ENCODE results near the gene CBR1. TPM values are rescaled to one million over a fixed set of nuclear protein-coding genes. Genes with fewer than 3 reads are reported as not detected.

Gene CBR1
- 74.5 TPM for total RNA-seq

- intact Hi-C loops (cut with DNase I), result no loop called here
- DNase-seq (ENCODE audit: low spot score) (peak; percentile 97), ATAC-seq (peak; percentile 99)
Observed at GRCh38 chr21:36069713-36070583, at the start of gene CBR1. Gene CBR1, plus strand, starts transcription at chr21:36070024. Its CDS starts 92 bp downstream, at chr21:36070116.

GRCh38 chr21:36021251-36021837, 48.5 kb upstream of the CBR1 start:
- intact Hi-C loops (cut with DNase I), result no loop called here
- DNase-seq (ENCODE audit: low spot score) (no peak), ATAC-seq (no peak)

GRCh38 chr21:36022427-36023091, 47.3 kb upstream of the CBR1 start:
- ATAC-seq, result no peak
- no peak for DNase-seq (ENCODE audit: low spot score)
- intact Hi-C loops (cut with DNase I), result no loop called here

- DNase-seq (ENCODE audit: low spot score) (no peak), ATAC-seq (no peak)
- intact Hi-C loops (cut with DNase I), result no loop called here
Observed at GRCh38 chr21:36023092-36023480, 46.7 kb upstream of the CBR1 start.

GRCh38 chr21:36024782-36025181, 45.0 kb upstream of the CBR1 start:
- no peak for ATAC-seq
- intact Hi-C loops (cut with DNase I), result no loop called here
- no peak for DNase-seq (ENCODE audit: low spot score)

- intact Hi-C loops (cut with DNase I), result no loop called here
- ATAC-seq, result no peak
Observed at GRCh38 chr21:36027347-36027746, 42.5 kb upstream of the CBR1 start.

GRCh38 chr21:36028127-36029069, 41.4 kb upstream of the CBR1 start:
- ATAC-seq, result peak; percentile 96
- peak; percentile 86 for DNase-seq (ENCODE audit: low spot score)
- intact Hi-C loops (cut with DNase I), result no loop called here

More at GRCh38 chr21:36027347-36027746, 42.5 kb upstream of the CBR1 start:
- DNase-seq (ENCODE audit: low spot score), result no peak

- ATAC-seq (no peak), DNase-seq (ENCODE audit: low spot score) (no peak)
- intact Hi-C loops (cut with DNase I), result no loop called here
Observed at GRCh38 chr21:36029309-36029708, 40.5 kb upstream of the CBR1 start.

GRCh38 chr21:36030581-36031189, 39.1 kb upstream of the CBR1 start:
- intact Hi-C loops (cut with DNase I), result no loop called here
- no peak for ATAC-seq
- no peak for DNase-seq (ENCODE audit: low spot score)

GRCh38 chr21:36032647-36033406, 37.0 kb upstream of the CBR1 start:
- no peak for DNase-seq (ENCODE audit: low spot score)
- ATAC-seq, result no peak
- intact Hi-C loops (cut with DNase I), result no loop called here

GRCh38 chr21:36034211-36034913, 35.5 kb upstream of the CBR1 start:
- intact Hi-C loops (cut with DNase I), result no loop called here
- ATAC-seq (no peak), DNase-seq (ENCODE audit: low spot score) (no peak)

- intact Hi-C loops (cut with DNase I), result no loop called here
- DNase-seq (ENCODE audit: low spot score), result no peak
- ATAC-seq, result peak; percentile 9
Observed at GRCh38 chr21:36035381-36035791, 34.4 kb upstream of the CBR1 start.

GRCh38 chr21:36038701-36039497, 30.9 kb upstream of the CBR1 start:
- DNase-seq (ENCODE audit: low spot score) (no peak), ATAC-seq (no peak)
- intact Hi-C loops (cut with DNase I), result no loop called here

GRCh38 chr21:36039861-36040260, 30.0 kb upstream of the CBR1 start:
- intact Hi-C loops (cut with DNase I), result no loop called here
- DNase-seq (ENCODE audit: low spot score) (no peak), ATAC-seq (peak; percentile 40)

GRCh38 chr21:36040389-36040788, 29.4 kb upstream of the CBR1 start:
- ATAC-seq, result peak; percentile 46
- intact Hi-C loops (cut with DNase I), result no loop called here

GRCh38 chr21:36041910-36042309, 27.9 kb upstream of the CBR1 start:
- no peak for DNase-seq (ENCODE audit: low spot score)
- intact Hi-C loops (cut with DNase I), result no loop called here
- no peak for ATAC-seq

More at GRCh38 chr21:36040389-36040788, 29.4 kb upstream of the CBR1 start:
- DNase-seq (ENCODE audit: low spot score), result no peak

Measured in sciatic nerve (tissue), 2 donors.